Measurements from ENCODE around the gene NAV2.

The NAV2 gene

GRCh38 chr11:19935507-19935906 is 222.9 kb downstream of the NAV2 start:
- Mint-ChIP-seq H3K36me3 (ENCODE audit: low read depth) (no peaks in the 10 kb centered on the region), H3K9me3 (no peaks in the 10 kb centered on the region), H3K27me3 (ENCODE audit: low read depth, poor library complexity) (no peaks in the 10 kb centered on the region), H3K27ac (peak overlapping the region; percentile 72), H3K4me1 (peaks cover 15% of the 10 kb centered on the region), H3K4me3 (no peak overlapping the region)
- TF ChIP-seq, protein P1, sequence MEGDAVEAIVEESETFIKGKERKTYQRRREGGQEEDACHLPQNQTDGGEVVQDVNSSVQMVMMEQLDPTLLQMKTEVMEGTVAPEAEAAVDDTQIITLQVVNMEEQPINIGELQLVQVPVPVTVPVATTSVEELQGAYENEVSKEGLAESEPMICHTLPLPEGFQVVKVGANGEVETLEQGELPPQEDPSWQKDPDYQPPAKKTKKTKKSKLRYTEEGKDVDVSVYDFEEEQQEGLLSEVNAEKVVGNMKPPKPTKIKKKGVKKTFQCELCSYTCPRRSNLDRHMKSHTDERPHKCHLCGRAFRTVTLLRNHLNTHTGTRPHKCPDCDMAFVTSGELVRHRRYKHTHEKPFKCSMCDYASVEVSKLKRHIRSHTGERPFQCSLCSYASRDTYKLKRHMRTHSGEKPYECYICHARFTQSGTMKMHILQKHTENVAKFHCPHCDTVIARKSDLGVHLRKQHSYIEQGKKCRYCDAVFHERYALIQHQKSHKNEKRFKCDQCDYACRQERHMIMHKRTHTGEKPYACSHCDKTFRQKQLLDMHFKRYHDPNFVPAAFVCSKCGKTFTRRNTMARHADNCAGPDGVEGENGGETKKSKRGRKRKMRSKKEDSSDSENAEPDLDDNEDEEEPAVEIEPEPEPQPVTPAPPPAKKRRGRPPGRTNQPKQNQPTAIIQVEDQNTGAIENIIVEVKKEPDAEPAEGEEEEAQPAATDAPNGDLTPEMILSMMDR (IDR thresholded peaks at IDR 0.05) = no peak
- no peak for DNase-seq

- H3K36me3 Mint-ChIP-seq (ENCODE audit: low read depth) = no peaks in the 10 kb centered on the region
- no peak overlapping the region for H3K4me3 Mint-ChIP-seq
- H3K27ac Mint-ChIP-seq = no peak overlapping the region
- no peaks in the 10 kb centered on the region for H3K9me3 Mint-ChIP-seq
- DNase-seq = no peak
- H3K27me3 Mint-ChIP-seq (ENCODE audit: low read depth, poor library complexity) = no peaks in the 10 kb centered on the region
- H3K4me1 Mint-ChIP-seq = peaks cover 5% of the 10 kb centered on the region
- TF ChIP-seq, protein P1 (IDR thresholded peaks at IDR 0.05) = no peak
These were observed 223.8 kb downstream of the NAV2 start for GRCh38 chr11:19936461-19936860.

DNA sequence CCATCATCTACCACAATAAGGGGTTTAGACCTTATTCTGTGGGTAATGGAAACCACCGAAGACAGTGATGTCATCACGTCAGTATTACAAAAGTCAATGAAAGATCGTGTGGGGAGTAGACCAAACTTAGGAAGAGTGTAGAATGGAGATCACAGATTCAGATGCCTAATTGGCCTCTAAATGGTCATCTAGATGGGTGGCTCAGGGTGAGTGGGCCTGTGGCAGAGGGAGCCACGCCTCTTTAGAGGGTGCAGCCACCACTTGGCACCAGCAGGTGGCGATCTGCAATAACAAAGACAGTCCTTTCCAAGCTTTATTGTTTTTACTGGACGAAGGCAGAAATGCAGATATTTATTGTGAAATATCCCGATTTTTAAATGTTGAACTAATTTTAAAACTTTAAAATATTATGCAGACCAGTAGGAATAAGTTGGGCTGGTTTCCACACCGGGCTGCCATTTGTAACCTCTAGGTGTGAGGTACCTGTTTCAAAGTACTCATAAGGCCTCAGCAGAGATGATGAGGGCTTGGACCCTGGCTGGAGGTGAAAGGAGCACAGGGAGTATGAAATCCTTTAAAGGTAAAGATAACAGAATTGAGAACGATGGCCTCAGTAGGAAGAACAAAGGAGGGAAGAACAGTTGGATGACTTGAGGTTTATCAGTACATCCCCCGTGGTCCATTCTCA is 225.7 kb downstream of the NAV2 start:
- no peaks in the 10 kb centered on the region for H3K9me3 Mint-ChIP-seq
- H3K4me3 Mint-ChIP-seq = no peak overlapping the region
- TF ChIP-seq, protein P1 (IDR thresholded peaks at IDR 0.05) = peak; percentile 91
- H3K27me3 Mint-ChIP-seq (ENCODE audit: low read depth, poor library complexity) = no peaks in the 10 kb centered on the region
- H3K4me1 Mint-ChIP-seq = no peaks in the 10 kb centered on the region
- DNase-seq = peak; percentile 76
- H3K36me3 Mint-ChIP-seq (ENCODE audit: low read depth) = no peaks in the 10 kb centered on the region
- H3K27ac Mint-ChIP-seq = no peak overlapping the region

- TF ChIP-seq, protein P1 (IDR thresholded peaks at IDR 0.05) = no peak
- DNase-seq = no peak
- Mint-ChIP-seq H3K27ac (no peak overlapping the region), H3K4me1 (no peaks in the 10 kb centered on the region), H3K4me3 (no peak overlapping the region), H3K9me3 (no peaks in the 10 kb centered on the region), H3K36me3 (ENCODE audit: low read depth) (no peaks in the 10 kb centered on the region), H3K27me3 (ENCODE audit: low read depth, poor library complexity) (no peaks in the 10 kb centered on the region)
These were observed 226.2 kb downstream of the NAV2 start for GRCh38 chr11:19938866-19939265.

DNA sequence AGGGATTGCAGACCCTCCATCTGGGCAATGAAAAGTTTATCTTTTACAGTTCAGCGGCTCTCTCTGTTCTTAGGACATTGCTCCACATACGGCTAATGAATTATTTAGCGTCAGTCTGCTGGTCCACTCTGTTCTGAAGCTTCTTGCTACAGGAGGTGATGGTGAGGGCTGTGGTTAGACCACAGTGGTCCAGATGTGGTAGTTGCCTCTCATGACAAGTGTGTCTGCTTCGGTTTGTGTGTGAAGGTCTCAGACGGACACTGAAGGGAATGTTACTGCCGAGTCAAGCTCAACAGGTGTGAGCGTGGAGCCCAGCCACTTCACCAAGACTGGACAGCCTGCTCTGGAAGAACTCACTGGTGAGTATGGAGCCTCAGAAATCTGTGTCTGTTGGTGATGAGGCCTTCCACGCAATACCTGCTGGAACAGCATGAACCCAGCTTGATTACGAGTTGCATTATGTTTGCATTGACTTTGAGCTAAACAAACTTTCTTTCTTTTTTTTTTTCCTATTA is 226.8 kb downstream of the NAV2 start:
- H3K9me3 Mint-ChIP-seq = no peaks in the 10 kb centered on the region
- TF ChIP-seq, protein P1 (IDR thresholded peaks at IDR 0.05) = no peak
- H3K27ac Mint-ChIP-seq = no peak overlapping the region
- no peaks in the 10 kb centered on the region for H3K36me3 Mint-ChIP-seq (ENCODE audit: low read depth)
- no peaks in the 10 kb centered on the region for H3K4me1 Mint-ChIP-seq
- no peak overlapping the region for H3K4me3 Mint-ChIP-seq
- DNase-seq = no peak
- H3K27me3 Mint-ChIP-seq (ENCODE audit: low read depth, poor library complexity) = no peaks in the 10 kb centered on the region

DNA sequence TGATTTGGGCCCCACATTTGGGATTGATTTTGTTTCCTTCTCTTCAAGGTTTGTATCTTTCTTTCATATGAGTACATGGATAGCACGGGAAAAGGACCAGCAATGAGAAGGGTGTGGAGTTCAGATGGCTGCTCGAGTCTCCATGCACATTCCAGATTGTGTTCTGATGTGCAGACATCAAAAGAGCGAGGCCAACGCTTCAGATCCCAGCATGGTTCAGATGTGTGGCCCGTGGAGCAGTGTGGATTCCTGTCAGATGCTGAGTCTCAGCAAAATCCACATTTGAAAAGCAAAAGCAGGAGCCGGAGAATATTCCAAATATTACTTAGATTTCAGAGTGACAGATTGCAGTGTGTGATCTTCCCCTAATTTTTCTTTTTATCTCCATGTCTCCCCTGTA is 228.2 kb downstream of the NAV2 start:
- no peaks in the 10 kb centered on the region for H3K9me3 Mint-ChIP-seq
- H3K4me3 Mint-ChIP-seq = no peak overlapping the region
- H3K27ac Mint-ChIP-seq = peak overlapping the region; percentile 64
- H3K4me1 Mint-ChIP-seq = no peaks in the 10 kb centered on the region
- peaks cover 4% of the 10 kb centered on the region for H3K27me3 Mint-ChIP-seq (ENCODE audit: low read depth, poor library complexity)
- DNase-seq = no peak
- H3K36me3 Mint-ChIP-seq (ENCODE audit: low read depth) = no peaks in the 10 kb centered on the region
- TF ChIP-seq, protein P1 (IDR thresholded peaks at IDR 0.05) = no peak
